Fibroblast of skin of left quadriceps (primary cell): ENCODE results near the gene TEAD4.
"Not testable (repeated sequence)": the region's sequence is repeated elsewhere in the genome, so short reads cannot be mapped to it uniquely, and the experiment has no call there.

Source experiments
- DNase-seq, 2 experiments: peaks; one replicate each; pipeline ENCODE4 v3.0.0-alpha.2; 2013; ENCODE audit warnings: low read depth in 2 of 2

Gene TEAD4

DNA sequence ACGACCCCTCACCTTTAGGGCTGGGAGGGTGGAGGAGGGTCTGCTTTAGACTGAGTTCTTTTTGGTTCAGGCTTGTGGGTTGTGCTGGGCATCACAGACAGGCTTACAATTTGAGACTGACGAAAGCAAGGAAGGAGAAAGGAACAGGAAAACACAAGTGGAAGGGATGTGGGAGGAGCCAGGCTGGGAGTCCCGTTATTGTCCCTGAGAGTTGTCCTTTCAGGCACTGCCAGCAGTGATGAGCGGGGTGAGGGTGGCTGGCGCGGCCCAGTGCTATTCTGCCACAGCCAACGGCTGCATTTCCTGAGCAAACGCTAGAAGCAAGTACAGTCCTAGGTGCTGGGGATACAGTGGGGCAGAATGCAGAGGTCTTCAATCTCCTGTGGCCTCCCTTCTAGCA lies 88.8 kb downstream of the TEAD4 start:
- no peak for DNase-seq

DNA sequence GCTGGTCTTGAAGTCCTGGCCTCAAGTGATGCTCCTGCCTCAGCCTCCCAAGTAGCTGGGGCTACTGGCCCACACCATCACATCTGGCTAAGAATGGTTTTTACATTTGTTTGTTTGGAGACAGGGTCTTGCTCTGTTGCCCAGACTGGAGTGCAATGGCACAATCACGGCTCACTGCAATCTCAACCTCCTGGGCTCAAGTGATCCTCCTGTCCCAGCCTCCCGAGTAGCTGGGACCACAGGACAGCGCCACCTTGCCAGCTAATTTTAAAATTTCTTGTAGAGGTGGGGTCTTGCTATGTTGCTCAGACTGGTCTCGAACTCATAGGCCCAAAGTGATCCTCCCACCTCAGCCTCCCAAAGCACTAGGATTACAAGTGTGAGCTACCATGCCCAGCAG lies 89.3 kb downstream of the TEAD4 start:
- DNase-seq, result no peak

DNA sequence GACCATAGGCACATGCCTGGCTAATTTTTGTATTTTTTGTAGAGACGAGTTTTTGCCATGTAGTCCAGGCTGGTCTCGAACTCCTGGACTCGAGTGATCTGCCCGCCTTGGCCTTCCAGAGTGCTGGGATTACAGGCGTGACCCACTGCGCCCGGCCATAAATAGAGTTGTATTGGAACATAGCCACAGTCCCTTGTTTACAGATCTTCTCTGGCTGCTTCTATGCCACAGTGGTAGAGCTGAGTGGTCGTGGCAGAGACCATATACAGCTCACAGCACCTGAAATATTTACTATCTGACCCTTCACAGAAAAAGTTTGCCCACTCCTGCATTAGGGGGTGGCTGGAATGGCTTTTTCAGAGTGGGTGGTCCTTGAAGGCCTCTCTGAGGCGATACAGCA lies 90.0 kb downstream of the TEAD4 start:
- DNase-seq, result no peak

DNA sequence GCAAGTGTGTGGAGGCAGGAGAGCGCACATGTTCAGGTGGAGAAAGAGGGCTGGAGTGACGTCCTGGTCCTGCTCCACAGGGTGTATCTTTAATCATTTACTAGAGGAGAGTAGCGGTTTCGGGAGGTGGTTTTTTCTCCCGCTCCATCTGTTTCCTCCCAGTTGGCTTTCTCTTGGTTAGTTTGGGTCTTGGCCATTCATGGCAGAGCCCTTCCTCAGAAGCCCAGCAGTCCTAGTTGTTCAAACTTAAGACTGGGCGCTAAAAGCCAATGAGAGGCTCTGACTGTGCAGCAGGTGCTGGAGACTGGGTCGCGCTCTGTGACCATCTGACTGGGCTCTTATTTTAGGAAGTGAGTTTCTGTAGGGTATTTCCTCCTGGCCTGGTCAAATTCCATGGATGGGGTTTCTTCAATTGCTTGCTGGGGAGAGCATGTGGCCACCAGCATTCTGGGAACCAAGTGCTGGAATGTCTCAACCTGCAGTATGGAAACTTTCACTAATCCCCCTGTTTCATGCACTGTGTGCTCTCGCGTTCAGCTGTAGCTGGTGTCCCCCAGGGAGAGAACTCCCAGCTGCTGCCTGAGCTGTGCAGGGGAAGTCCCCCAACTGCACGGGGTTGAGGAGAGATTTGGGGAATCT lies 90.5 kb downstream of the TEAD4 start:
- no peak for DNase-seq

DNA sequence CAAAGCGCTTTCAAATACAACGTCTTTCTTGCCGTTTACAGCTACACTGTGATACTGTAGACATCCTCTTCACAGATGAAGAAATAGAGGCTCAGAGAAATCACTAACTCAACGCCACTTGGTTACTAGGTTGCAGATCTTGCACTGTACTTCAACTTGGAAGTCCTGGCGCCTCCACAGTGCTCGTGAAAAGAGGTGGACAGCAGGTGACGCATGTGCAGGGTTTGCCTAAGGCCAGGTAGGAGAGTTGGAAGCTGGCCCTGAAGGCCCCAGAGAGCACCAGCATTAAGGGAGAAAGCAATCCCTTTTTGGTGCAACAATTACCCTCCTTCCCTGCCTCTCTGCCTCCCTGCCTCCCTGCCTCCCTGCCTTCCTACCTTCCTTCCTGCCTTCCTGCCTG lies 95.2 kb downstream of the TEAD4 start:
- no peak for DNase-seq

DNA sequence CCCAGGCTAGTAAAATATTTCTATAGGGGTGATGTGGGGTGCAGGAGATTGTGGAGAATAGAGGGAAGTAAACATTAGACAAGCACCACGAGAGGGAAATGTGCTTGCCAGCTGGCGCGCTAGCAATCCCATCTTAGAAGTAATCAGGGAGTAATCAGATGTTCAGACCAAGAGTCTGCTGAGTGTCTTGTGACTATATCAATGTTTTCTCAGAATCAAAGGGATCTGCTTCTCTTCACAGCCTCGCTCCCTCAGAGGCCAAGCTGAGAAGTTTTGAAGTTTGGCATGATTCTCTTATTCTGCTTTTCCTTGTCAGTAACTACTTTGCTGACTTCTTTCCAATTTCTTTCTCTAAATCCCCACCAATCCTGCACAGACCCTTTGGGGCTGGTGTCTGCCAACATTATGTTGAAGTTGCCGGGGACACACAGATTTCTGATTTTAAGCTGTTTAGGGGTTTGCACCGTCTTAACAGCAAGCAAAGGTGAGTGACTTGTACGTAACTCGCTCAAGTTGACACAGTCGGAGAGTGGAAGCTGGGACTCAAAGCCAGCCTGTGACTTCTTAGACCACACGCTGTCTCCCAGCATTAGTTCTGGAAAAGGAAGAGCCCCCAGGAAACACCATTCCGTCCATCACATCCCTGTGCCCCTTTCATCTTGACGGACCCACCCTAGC lies 96.0 kb downstream of the TEAD4 start:
- DNase-seq, result no peak

DNA sequence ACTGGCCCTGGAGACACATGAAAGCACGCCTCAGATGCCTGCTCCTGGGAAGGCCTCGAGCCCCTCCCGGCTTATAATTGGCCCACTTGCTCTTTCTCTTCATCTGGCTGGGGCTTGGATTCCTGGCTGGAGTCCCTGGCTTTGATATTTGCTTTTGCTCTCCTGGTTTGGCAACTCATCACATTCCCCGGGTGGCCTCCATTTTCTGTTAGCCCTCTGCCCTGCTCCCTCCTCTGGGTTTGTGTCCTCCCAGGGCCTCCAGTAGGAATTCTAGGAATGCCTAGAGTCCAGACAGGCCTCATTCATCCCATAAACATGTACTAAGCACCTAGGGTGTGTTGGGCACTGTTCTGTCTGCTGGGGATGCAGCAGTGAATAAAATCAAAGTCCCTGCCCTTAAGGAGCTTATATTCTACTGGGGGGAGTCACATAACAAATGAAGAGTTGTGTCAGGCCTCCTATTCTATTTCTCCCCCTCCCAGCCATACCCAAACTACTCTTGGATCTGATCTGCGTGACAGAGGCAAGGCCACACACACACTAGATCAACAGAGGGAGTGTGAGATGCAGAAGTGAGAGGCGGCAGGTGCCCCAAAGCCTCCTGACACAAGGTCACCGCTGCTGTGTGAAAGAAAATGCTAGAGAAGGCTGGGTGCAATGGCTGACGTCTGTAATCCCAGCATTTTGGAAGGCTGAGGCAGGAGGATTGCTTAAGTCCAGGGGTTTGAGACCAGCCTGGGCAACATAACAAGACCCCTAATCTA lies 96.7 kb downstream of the TEAD4 start:
- peak in 1 of 2 experiments; percentile 12 for DNase-seq

DNA sequence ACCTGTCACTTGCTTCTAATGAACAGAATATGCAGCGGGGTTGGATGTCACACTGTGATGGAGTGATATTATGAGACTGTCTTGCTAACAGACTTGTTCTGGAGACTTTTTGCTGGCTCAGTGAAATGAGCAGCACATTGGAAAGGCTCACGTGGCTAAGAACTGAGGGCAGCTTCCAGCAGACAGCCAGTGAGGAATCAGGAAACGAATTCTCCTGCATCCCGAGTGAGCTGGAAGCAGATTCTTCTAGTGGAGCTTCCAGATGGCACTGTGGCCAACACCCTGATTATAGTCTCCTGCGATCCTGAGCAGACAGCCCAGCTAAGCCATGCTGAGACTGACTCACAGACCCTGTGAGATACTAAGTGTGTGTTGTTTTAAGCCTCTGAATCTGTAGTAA lies 101.9 kb downstream of the TEAD4 start:
- DNase-seq, result peak in 1 of 2 experiments; percentile 11

DNA sequence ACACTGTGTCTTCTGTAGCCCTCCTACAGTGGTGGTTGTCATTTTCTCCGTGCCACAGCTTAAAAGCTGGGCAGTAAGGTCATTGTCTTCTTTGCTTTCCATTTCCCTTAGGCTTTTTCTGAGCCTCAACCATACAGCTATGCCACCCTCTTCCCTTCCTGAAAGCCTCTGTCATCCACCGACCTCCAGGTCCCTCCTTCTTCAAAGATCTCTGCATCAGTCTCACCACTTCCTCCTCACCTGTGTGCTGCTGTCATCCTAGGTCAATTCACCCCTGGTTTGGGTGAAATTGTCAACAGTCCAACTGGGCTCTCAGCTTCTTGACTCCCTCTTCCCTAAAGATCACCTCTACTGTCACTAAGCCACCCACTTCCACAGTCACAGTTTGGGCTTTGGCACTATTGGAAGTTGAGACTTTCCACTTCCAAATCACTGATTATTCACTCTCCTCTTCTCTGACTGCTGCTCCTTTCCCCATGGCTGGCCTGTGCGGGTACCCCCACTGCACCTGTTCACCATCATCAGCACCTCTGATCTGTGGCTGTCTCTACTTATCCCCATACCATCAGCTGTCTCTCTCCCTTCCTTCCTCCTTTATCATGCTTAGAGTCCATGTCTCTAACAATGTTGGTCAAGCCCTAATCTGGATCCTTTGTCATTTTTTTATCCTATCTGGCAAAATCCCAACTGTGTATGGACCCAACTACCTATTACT lies 102.5 kb downstream of the TEAD4 start:
- no peak for DNase-seq

DNA sequence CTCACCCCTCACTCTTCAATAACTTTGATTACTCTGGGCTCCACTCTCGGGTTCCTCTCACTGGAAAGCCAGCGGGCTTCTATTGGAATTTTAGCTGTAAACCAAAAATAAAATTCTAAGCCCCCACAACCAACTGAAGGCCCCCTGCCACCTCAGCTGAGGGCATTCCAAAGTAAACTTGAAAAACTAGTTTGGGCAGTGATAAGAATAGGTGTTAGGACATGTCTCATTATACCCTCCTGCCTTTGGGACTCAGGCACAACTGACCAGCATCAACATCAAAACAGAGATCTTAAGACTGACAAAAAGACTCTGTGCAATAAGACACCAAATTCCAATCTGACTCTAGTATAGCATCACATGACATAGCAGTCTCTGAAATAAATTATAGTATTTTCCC lies 106.1 kb downstream of the TEAD4 start:
- DNase-seq, result no peak

DNA sequence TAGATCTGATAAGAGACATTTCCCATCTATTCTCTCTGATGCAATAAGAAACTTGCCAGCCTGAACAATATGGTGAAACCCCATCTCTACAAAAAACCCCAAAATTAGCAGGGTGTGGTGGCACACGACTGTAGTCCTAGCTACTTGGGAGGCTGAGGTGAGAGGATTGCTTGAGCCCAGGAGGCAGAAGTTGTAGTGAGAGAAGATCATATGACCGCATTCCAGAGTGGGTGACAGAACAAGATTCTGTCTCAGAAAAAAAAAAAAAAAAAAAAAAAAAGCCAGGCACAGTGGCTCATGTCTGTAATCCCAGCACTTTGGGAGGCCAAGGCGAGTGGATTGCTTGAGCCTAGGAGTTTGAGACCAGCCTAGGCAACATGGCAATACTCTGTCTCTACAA lies 106.6 kb downstream of the TEAD4 start:
- DNase-seq, result not testable (repeated sequence)

DNA sequence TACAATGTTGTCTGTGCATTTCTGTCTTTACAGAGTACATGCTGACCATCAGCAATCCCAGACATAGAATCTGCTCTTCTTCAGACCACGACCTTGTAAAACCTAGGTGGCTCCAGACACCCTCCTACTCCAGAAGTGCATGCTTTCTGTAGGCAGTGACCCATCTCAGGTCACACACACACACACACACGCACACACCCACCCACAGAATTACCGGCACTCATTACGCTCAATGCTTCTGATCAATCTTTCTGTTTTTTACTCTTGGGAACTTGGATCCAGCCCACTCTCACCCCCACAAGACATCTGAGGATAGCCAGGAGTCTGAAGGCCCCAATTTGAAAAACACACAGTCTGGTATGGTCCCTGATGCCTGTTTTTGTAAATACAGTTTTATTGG lies 110.5 kb downstream of the TEAD4 start:
- no peak for DNase-seq

DNA sequence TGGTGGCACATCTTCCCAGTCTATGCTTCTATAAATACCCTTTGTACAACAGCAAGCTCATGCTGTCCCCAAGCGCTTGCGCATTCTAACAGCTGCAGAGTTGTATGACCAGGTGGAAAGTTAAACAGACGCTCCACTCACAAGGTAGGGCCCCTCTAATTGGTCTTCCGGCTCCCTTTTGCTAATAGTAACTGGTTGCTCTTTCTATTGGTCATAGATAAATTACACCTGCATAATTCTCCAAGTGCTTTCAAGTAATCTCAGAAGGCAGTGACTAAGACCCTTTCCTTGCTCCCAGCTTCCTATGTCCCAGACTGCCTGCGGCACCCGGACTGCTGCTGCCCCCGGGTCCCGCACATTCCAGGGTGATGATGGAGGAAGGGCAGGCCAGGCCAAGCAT lies 111.9 kb downstream of the TEAD4 start:
- DNase-seq, result no peak

DNA sequence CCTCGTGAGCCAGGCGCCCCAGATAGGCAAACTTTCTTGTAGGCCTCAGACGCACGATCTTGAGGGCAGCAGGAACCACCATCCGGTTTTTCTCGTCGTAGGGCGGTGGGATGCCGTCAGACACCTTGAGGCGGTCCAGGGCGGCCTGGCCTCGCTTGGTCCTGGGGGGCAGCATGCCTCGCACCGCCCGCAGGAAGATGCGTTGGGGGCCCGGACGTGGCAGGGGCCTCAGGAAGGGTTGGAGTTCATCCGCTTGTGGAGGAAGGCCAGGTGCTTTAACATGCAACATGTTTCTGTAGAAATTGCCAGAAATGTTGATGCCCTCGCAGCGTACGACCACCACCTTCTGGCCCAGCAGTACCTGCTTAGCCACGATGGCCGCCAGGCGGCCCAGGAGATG lies 112.5 kb downstream of the TEAD4 start:
- DNase-seq, result no peak

DNA sequence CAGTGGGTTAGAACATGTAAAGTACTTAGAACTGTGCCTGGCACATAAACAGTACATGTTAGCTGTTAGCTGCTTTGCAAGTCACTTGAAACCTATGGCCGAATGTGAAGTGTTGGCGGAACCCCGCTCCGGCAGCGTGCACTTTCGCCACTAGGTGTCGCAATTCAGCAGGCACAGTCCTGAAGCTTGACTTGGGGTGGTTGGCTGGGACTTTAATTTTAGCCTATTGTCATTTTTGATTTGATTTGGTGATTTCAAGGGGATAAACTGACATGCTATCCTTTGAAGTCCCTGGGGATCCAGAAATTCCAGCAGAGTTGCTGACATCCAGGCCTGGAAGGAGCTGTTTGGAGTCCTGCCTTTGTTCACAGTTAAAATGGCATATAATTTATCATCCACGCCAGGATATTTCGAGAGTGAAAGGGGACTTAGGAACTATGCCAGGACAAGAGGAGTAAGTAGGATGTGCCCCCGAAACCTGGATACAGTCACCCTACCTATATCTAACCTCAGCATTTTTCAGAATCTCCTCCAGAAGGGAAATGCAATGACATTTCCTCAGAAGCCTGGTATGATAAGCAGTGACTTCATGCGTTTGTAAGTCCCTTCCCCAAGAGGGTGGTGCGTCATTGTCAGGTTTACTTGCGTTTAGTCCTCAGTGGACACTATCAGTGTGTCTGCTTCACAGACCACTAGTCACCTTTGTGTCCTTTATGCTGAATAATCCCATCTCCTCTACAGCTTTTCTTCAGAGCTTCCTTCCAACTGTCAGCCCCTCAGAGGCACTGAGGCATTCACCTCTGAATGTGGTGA lies 114.4 kb downstream of the TEAD4 start:
- DNase-seq, result peak; percentile 57 to 60

DNA sequence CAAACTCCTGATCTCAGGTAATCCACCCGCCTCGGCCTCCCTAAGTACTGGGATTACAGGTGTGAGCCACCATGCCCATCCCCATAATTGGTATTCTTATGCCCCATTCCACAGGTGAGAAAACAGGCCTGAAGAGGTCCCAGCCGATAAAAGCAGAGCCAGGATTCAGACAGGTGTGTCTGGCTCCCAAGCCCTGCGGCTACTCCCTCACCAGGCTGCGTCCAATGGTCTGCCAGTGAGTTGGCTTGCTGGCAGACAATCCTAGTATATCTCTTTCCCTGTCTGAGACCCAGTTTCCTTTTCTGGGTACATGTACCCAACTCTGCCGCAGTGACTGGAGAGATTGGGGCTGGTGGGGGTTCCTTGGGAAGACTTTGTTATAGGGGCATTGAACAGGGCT lies 116.1 kb downstream of the TEAD4 start:
- DNase-seq, result no peak

DNA sequence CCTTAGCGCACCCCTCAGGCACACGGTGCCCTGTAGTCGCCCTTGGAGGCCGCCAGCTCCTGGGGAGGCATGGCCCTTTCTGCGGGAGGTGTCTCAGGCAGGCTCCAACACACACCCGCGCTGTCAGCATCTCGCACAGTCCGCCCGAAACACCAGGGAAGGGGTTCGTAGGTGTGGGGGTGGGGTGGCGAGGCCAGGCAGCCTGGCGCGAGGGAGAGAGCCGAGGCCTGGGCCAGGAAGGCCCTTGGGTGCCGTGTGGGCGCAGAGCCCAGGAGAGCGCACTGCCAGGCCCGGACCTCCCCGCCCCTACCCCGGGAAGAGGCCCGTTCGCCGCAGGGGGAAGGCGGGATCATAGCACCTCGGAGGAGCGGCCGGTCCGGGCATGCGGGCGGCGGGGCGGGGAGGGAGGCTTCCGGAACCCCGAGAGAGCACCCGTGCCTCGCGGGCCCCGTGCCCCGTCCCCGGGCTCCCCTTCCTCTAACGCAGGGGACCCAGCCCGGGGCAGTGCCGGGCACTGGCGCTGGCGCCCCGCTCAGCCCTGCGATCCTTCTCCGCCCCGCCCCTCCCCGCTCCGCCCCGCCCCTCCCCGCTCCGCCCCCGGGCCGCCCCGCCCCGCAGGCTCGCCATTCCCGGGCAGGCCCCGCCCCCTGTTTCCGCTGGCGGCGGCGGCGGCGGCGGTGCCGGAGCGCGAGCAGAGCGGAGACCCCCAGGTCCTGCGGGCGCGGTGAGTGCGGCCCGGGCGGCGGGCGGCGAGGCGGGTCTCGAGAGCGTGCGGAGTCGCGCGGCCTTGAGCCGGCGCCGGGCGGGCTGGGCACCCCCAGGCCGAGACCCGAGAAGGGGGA lies 117.8 kb downstream of the TEAD4 start, which contains the start of gene TSPAN9:
Gene TSPAN9, plus strand, starts transcription at position 650 of the 842 bp plus-strand sequence. CDS start 123,815 bp downstream, outside the sequence.
- DNase-seq, result peak in 1 of 2 experiments; percentile 14

DNA sequence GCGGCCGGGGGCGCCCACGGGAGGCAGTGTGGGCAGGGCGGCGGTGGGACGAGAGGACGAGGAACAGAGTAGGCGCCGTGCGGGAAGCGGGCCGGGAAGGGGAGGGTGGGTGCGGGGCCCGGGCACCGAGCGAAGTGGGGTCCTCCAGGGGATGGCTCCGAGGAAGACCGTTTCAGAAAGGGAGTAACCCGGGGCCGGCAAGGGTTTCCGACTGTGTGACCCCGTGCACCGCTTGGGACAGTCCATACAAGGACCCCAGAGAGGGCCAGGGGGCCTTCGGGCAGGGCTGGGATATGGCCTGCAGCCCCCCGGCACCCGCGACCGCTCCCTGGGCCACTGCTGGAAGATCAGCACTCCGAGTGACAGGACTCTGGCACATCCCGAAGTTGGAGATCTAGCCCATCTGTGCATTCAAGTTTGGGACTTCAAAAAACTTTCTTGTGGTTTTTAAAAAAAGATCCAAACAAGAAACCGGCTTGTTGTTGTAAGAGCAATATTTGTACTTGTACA lies 118.4 kb downstream of the TEAD4 start:
- no peak for DNase-seq

DNA sequence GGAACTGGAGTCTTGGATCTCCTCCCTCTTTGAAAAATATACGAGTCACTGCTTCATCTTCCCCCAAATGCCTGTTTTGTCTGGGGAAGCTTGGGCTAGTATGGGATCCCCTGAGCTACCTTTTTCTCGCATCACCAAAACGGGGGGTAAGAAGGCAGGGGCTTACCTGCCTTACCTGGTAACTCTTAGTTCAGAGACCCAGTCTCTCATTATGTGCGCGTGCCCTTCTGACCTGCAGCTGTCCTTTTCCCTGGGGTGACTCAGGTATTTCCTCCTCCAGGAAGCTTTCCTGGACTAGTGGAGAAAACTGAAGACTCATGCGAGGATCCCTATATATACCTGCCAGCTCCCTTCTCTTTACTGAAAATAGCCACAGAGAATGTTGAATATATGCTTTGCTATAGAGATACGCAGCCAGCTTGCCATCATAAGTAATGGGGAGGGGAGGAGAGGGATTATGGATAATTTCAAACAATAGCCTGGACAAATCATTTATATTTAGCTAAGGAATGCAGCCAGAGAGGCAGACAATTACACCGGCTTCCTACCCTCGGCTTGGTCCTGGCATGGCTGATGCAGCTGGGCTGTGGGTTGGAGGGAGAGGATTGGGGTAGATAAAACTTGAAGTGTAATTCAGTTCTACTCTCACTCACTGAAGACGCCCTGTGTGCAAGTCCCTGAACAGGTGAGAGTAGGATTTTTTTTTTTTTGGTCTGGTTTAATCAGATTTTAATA lies 119.1 kb downstream of the TEAD4 start:
- no peak for DNase-seq
